ENCODE results near the gene PFDN4. TPM values are rescaled to one million over a fixed set of nuclear protein-coding genes. Genes with fewer than 3 reads are reported as not detected.

The PFDN4 gene
- polyA plus RNA-seq, 1 donor from 2014 or later: 512 TPM

DNA sequence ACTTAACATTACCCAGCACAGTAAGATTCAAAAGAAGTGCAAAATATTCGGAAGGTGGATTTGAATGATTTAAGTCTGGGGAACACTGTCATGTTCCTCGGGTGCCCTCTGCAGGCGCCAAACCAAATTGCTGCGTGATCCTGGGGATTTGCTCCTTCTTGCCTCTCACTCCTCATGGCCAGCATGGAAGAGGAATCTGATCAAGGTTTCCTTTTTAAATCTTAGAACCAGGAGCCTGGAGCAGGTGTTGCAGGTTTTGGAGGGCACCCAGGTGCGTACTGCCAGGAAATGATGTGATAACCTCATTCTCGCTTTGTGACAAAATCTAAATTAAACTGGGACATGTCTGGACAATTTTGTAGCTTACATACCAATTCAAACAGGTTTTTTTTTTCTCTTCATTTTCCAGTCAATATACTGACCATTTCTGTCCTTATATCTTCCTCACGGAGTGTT is 8.1 kb upstream of the PFDN4 start:
- Histone ChIP-seq H3K27ac (ENCODE audit: low read length) (no peak overlapping the region), H4K20me1 (ENCODE audit: insufficient read depth) (no peaks in the 10 kb centered on the region), H3K4me3 (ENCODE audit: low read length) (no peak overlapping the region), H3K4me2 (ENCODE audit: low read length) (no peak overlapping the region), H3F3A (ENCODE audit: insufficient read depth, low read length, poor library complexity, severe bottlenecking) (no peaks in the 10 kb centered on the region), H3K9ac (ENCODE audit: low read length) (no peak overlapping the region), H3K79me2 (replicated peaks; ENCODE audit: insufficient read depth, low read length) (no peaks in the 10 kb centered on the region), H3K36me3 (ENCODE audit: insufficient read depth, low read length) (no peaks in the 10 kb centered on the region), H3K9me3 (ENCODE audit: low read length) (no peaks in the 10 kb centered on the region), H2AFZ (ENCODE audit: low read depth, low read length) (no peak overlapping the region), H3K27me3 (ENCODE audit: insufficient read depth, low read depth, low read length) (no peaks in the 10 kb centered on the region), H3K9me2 (ENCODE audit: insufficient read depth, low read length) (no peaks in the 10 kb centered on the region)
- TF ChIP-seq MXI1 (conservative IDR thresholded peaks at IDR 0.05; ENCODE audit: poor library complexity, severe bottlenecking) (no peak), SMC3 (conservative IDR thresholded peaks at IDR 0.05; ENCODE audit: poor library complexity) (peak; percentile 91), RAD21 (conservative IDR thresholded peaks at IDR 0.05) (peak; percentile 90)
- TF ChIP-seq, protein P1, sequence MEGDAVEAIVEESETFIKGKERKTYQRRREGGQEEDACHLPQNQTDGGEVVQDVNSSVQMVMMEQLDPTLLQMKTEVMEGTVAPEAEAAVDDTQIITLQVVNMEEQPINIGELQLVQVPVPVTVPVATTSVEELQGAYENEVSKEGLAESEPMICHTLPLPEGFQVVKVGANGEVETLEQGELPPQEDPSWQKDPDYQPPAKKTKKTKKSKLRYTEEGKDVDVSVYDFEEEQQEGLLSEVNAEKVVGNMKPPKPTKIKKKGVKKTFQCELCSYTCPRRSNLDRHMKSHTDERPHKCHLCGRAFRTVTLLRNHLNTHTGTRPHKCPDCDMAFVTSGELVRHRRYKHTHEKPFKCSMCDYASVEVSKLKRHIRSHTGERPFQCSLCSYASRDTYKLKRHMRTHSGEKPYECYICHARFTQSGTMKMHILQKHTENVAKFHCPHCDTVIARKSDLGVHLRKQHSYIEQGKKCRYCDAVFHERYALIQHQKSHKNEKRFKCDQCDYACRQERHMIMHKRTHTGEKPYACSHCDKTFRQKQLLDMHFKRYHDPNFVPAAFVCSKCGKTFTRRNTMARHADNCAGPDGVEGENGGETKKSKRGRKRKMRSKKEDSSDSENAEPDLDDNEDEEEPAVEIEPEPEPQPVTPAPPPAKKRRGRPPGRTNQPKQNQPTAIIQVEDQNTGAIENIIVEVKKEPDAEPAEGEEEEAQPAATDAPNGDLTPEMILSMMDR (IDR thresholded peaks at IDR 0.05; ENCODE audit: poor library complexity, severe bottlenecking): peak; percentile 86

DNA sequence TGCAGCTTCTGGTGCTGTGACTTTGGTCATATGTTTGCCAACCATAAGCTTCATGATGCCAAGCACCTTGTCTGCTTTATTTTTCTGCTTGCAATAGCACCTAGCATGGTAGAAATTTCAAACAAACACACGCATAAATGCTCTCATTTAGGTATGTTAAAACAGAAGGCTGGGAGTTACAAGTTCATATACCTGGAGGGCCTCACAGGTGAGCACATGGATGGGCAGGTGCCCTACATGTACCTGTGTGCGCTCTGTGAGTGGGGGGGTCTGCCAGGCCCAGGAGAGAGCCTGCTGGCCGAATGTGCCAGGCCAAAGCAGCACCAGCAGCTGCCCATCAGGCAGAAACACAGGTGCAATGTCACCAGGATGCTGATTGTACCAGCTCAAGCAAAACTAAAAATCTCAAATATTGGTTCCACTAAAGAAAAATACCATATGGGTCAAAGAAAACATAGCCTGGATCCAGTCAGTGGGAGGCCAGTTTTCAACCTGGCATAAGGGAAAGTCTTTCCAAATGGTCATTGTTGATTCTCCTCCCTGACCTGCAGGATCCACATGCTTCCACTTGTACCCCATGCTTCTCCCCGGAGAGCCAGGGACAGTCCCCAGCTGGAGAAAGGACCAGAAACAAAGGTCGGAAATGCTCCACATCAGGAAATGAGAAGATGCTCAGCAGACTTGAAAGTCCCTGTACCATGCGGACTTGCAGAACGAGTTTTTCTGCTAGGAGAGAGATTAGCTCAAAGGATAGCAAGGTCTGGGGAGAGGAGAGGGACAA is 7.2 kb upstream of the PFDN4 start:
- Histone ChIP-seq H2AFZ (ENCODE audit: low read depth, low read length) (no peak overlapping the region), H3K4me2 (ENCODE audit: low read length) (no peak overlapping the region), H3K4me3 (ENCODE audit: low read length) (no peak overlapping the region), H3K79me2 (replicated peaks; ENCODE audit: insufficient read depth, low read length) (no peaks in the 10 kb centered on the region), H3K9me2 (ENCODE audit: insufficient read depth, low read length) (no peaks in the 10 kb centered on the region), H3K9ac (ENCODE audit: low read length) (no peak overlapping the region), H3K9me3 (ENCODE audit: low read length) (no peaks in the 10 kb centered on the region), H3K27me3 (ENCODE audit: insufficient read depth, low read depth, low read length) (no peaks in the 10 kb centered on the region), H4K20me1 (ENCODE audit: insufficient read depth) (no peaks in the 10 kb centered on the region), H3K36me3 (ENCODE audit: insufficient read depth, low read length) (no peaks in the 10 kb centered on the region), H3K27ac (ENCODE audit: low read length) (no peak overlapping the region), H3F3A (ENCODE audit: insufficient read depth, low read length, poor library complexity, severe bottlenecking) (no peaks in the 10 kb centered on the region)
- TF ChIP-seq, protein P1 (IDR thresholded peaks at IDR 0.05; ENCODE audit: poor library complexity, severe bottlenecking): no peak
- TF ChIP-seq RAD21 (conservative IDR thresholded peaks at IDR 0.05): no peak
- TF ChIP-seq EZH2 (IDR thresholded peaks at IDR 0.05; ENCODE audit: borderline replicate concordance, insufficient read depth, low read length, poor library complexity, severe bottlenecking): no peak
- TF ChIP-seq POLR2AphosphoS5 (IDR thresholded peaks at IDR 0.05): no peak
- TF ChIP-seq, protein P2, sequence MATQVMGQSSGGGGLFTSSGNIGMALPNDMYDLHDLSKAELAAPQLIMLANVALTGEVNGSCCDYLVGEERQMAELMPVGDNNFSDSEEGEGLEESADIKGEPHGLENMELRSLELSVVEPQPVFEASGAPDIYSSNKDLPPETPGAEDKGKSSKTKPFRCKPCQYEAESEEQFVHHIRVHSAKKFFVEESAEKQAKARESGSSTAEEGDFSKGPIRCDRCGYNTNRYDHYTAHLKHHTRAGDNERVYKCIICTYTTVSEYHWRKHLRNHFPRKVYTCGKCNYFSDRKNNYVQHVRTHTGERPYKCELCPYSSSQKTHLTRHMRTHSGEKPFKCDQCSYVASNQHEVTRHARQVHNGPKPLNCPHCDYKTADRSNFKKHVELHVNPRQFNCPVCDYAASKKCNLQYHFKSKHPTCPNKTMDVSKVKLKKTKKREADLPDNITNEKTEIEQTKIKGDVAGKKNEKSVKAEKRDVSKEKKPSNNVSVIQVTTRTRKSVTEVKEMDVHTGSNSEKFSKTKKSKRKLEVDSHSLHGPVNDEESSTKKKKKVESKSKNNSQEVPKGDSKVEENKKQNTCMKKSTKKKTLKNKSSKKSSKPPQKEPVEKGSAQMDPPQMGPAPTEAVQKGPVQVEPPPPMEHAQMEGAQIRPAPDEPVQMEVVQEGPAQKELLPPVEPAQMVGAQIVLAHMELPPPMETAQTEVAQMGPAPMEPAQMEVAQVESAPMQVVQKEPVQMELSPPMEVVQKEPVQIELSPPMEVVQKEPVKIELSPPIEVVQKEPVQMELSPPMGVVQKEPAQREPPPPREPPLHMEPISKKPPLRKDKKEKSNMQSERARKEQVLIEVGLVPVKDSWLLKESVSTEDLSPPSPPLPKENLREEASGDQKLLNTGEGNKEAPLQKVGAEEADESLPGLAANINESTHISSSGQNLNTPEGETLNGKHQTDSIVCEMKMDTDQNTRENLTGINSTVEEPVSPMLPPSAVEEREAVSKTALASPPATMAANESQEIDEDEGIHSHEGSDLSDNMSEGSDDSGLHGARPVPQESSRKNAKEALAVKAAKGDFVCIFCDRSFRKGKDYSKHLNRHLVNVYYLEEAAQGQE (IDR thresholded peaks at IDR 0.05; ENCODE audit: borderline replicate concordance): no peak
- no peak for TF ChIP-seq SMC3 (conservative IDR thresholded peaks at IDR 0.05; ENCODE audit: poor library complexity)
- TF ChIP-seq EP300 (conservative IDR thresholded peaks at IDR 0.05; ENCODE audit: poor library complexity, severe bottlenecking): no peak
- TF ChIP-seq MXI1 (conservative IDR thresholded peaks at IDR 0.05; ENCODE audit: poor library complexity, severe bottlenecking): no peak
- no peak for TF ChIP-seq TAF1 (IDR thresholded peaks at IDR 0.05; ENCODE audit: low read depth)

All from neural cell (in vitro differentiated cells).